Left hindlimb (tissue), 1 donor: ENCODE measurements around the gene HSBP1.

Source experiments
- DNase-seq: peaks from one replicate; pipeline ENCODE4 v3.0.0-alpha.2; 2018

Gene HSBP1

DNA sequence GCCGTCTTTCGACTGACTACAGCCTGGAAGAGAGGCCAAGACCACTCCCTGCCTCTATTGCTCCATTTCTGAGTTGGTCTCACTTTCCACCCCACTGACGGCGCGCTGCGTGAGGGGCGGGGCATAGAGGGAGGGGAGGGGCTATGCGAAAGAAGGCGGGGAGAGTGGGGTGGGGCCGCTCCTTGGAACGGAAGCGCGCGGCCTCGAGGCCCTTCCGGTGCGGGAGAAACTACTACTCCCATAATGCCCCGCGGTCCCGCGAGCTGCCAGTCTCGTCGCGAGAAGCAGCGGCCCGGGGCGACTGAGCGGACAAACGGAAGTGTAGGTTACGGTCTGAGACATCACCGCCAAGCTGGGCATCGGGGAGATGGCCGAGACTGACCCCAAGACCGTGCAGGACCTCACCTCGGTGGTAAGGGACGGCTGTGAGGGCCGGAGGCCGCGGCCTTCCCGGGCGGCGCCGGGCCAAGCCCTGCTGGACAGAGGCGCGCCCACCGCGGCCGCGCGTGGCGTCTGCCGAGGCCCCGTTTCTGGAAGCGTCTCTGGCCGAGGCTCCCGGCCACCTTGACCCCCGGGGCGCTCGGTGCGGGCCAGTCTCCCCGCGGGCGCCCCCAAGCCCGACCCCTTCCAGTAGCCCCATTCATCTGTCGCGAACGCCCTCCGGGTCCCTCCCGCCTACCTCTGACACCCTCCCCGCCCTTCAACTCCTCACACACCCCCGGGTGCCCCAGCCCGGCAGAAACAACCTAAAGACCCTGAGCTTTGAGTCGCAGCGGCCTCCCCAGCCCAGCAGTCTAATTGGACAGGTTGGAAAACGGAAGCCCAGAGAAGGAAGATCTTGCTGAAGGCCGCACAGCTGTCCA, at the start of gene HSBP1:
Gene HSBP1 (plus strand): TSS at position 269 of the 863 bp plus-strand sequence. CDS start 99 bp downstream, at position 368.
- peak; percentile 94 for DNase-seq

GRCh38 chr16:83762141-83762991, 45.4 kb upstream of the HSBP1 start:
- no peak for DNase-seq

DNA sequence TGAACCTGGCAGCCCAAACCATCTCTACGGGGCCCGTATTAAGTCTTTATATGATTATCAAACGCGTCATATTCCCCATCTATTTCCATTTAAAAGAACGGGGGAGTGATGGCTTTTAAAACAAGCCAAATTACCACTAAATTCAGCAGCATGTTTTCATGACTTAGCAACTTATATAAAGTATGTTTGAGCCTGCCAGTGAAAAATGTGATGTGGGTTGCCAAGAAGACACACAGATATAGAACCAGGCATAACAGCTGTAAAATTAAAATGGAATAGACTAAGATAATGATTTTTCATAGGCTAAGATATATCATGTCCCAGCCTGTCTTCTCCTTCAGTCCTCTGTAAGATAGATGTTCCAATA, 44.8 kb upstream of the HSBP1 start:
- DNase-seq: no peak

GRCh38 chr16:83768986-83769385, 38.8 kb upstream of the HSBP1 start:
- no peak for DNase-seq

DNA sequence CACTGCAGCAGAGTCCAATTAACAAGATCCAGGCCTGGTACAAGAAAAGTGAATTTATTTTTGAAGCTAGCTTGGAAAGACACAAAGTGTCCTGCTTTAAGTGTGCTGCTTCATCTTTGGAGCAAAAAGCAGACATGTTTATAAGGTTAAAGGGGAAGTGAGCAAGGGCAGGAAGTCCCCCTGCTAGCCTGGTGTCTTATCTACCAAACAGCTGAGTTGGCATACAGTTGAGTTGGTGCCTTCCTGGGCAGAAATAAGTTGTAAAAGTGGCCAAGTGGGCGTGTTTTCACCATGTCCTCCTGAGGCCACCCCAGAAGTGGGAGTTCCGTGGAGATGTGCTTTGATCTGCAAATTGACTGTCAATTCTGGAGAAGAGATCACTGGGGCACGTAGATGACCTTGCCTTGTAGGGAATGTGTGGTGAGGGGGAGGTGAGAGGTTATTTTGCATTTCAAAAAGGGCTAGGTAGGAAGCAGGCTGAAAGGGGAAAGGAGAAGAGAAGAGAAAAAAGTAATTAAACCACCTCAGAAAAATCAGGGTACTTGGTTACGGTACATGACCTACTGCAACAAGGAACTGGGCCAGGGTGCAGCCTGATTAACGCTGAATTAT, 38.3 kb upstream of the HSBP1 start:
- no peak for DNase-seq

- no peak for DNase-seq
Measured at GRCh38 chr16:83771306-83771942, 36.4 kb upstream of the HSBP1 start.

- DNase-seq: no peak
Measured at GRCh38 chr16:83772806-83773205, 35.0 kb upstream of the HSBP1 start.

DNA sequence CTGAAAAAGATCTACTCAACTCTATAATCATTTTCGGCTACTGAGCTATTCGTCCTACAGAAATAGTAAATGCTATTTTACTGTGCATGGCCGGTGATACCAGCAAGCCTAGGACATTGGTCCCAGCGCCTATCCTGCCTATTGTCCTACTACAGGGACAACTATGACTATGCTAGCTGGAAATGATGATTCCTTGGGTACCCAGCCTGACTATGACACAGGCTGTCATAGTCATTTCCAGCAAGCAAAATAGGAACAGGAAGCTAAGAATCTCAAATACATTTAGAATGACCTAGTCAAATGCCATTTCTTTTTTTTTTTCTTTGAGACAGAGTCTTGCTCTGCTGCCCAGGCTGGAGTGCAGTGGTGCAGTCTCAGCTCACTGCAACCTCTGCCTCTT, 33.7 kb upstream of the HSBP1 start:
- DNase-seq: no peak

GRCh38 chr16:83776944-83777343, 30.8 kb upstream of the HSBP1 start:
- DNase-seq: no peak

GRCh38 chr16:83779886-83780285, 27.9 kb upstream of the HSBP1 start:
- no peak for DNase-seq

- no peak for DNase-seq
Measured at GRCh38 chr16:83785455-83785854, 22.3 kb upstream of the HSBP1 start.

GRCh38 chr16:83789642-83790401, 18.0 kb upstream of the HSBP1 start:
- DNase-seq: no peak

GRCh38 chr16:83791916-83792315, 15.9 kb upstream of the HSBP1 start:
- no peak for DNase-seq

- no peak for DNase-seq
Measured at GRCh38 chr16:83792391-83792790, 15.4 kb upstream of the HSBP1 start.

GRCh38 chr16:83793179-83793578, 14.6 kb upstream of the HSBP1 start:
- DNase-seq: no peak

- no peak for DNase-seq
Measured at GRCh38 chr16:83794860-83795554, 12.8 kb upstream of the HSBP1 start.

DNA sequence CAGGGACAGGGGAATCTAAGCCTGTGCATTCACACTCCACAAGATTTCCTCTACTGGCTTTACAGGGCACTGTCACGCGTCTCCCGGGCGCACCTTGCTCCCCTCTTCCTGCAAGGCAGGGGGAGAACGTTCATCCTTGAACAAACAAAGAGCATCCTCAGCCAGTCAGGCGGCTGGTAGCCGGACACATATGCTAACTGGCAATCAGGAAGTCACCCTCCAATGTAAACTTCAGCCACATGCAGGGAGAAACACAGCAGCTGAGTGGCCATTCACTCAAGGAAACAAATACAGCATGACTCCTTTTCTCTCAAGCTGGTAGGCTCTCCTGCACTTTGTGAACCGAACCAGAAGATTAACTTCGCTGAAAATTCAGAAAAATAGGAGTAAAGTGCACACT, 10.8 kb upstream of the HSBP1 start:
- DNase-seq: no peak

DNA sequence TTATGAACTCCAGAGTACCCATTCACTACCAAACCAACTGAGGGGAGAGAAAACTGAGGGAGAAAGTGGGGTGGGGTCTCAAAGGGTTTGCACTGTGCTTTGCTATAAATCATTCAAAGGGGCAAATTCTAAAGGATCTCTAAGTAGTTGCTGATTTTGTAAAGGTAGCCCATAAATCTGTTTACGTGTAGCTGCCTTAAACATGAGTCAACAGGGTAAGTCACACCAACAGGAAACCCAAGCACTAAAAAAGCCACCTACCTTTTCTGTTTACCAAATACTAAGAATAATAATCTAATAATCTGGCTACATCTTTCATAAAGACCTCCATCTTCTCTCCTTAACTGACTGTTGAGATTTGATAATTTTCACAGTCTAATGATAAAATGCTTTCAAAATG, 8.4 kb upstream of the HSBP1 start:
- no peak for DNase-seq

GRCh38 chr16:83802135-83802534, 5.6 kb upstream of the HSBP1 start:
- no peak for DNase-seq

GRCh38 chr16:83802554-83803205, 5.1 kb upstream of the HSBP1 start:
- no peak for DNase-seq

DNA sequence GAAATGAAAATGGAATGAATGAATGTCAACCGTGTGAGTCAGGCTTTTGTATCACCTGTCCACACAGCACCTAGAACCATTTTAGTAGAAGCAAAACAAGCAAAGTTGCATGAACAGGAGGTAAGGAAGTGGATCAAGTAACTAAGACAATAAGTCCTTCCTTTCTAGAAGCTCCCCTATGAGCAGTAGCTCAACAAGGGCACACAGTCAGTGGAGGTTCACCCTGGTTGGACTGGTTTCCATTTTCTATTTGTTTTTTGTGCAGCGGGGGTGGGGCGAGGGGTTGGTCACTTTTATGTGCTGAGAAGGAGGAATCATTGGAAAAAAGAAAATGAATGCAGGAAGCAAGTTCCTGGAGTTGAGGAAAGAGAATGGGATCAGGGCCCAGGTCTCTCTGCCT, 4.0 kb upstream of the HSBP1 start:
- no peak for DNase-seq
